Activated T-helper 17 cell treated with anti-CD3 and anti-CD28 coated beads, Interleukin-2, amount 50 U/mL, for 72 hours (primary cell): Measurements from ENCODE around the gene GCM1. TPM values are rescaled to one million over a fixed set of nuclear protein-coding genes. Genes with fewer than 3 reads are reported as not detected.

Experiments used
- ATAC-seq: fragments of 150-1000 bp; cut with Tn5 transposase; replicated peaks from 2 replicates; pipeline ENCODE4 v1.10.0; 2021; ENCODE audit warnings: mild to moderate bottlenecking, moderate library complexity
- H3K27ac Mint-ChIP-seq: one replicate; pipeline ENCODE4 v1.8.0; 2022; ENCODE audit warnings: mixed read lengths
- H3K27me3 Mint-ChIP-seq: one replicate; pipeline ENCODE4 v1.8.0; 2022; ENCODE audit warnings: mixed read lengths
- H3K36me3 Mint-ChIP-seq: one replicate; pipeline ENCODE4 v1.8.0; 2022; ENCODE audit warnings: low read depth, mild to moderate bottlenecking, mixed read lengths
- H3K4me1 Mint-ChIP-seq: one replicate; pipeline ENCODE4 v1.8.0; 2022; ENCODE audit warnings: mixed read lengths
- H3K4me3 Mint-ChIP-seq: one replicate; pipeline ENCODE4 v1.8.0; 2022; ENCODE audit warnings: mild to moderate bottlenecking, mixed read lengths
- H3K9me3 Mint-ChIP-seq: one replicate; pipeline ENCODE4 v1.8.0; 2022; ENCODE audit warnings: mixed read lengths
- total RNA-seq, 2 donors: library from RNA; stranded (reverse); gene quantifications; one replicate each; pipeline ENCODE4 v1.2.3, GENCODE V29; 2022

GCM1 gene
- total RNA-seq, 2 donors from 2014 or later: 0.11 to 0.13 TPM

GRCh38 chr6:53134601-53135235 is 13.9 kb downstream of the GCM1 start:
- Mint-ChIP-seq H3K4me1 (no peaks in the 10 kb centered on the region), H3K27me3 (peaks cover 7% of the 10 kb centered on the region), H3K9me3 (no peaks in the 10 kb centered on the region), H3K27ac (no peak overlapping the region), H3K4me3 (no peak overlapping the region), H3K36me3 (no peaks in the 10 kb centered on the region)
- no peak for ATAC-seq

GRCh38 chr6:53133961-53134360 is 14.7 kb downstream of the GCM1 start:
- peaks cover 7% of the 10 kb centered on the region for H3K27me3 Mint-ChIP-seq

GRCh38 chr6:53130569-53131290 is 17.9 kb downstream of the GCM1 start:
- Mint-ChIP-seq H3K9me3 (no peaks in the 10 kb centered on the region), H3K36me3 (no peaks in the 10 kb centered on the region), H3K27ac (no peak overlapping the region), H3K4me1 (no peaks in the 10 kb centered on the region), H3K4me3 (no peak overlapping the region), H3K27me3 (peaks cover 15% of the 10 kb centered on the region)
- no peak for ATAC-seq

More at GRCh38 chr6:53133961-53134360, 14.7 kb downstream of the GCM1 start:
- Mint-ChIP-seq H3K4me1 (no peaks in the 10 kb centered on the region), H3K36me3 (no peaks in the 10 kb centered on the region), H3K9me3 (no peaks in the 10 kb centered on the region), H3K27ac (no peak overlapping the region), H3K4me3 (no peak overlapping the region)
- no peak for ATAC-seq

GRCh38 chr6:53128842-53129241 is 19.8 kb downstream of the GCM1 start:
- Mint-ChIP-seq H3K27me3 (peaks cover 15% of the 10 kb centered on the region), H3K36me3 (no peaks in the 10 kb centered on the region), H3K4me1 (no peaks in the 10 kb centered on the region), H3K9me3 (no peaks in the 10 kb centered on the region), H3K4me3 (no peak overlapping the region), H3K27ac (no peak overlapping the region)
- no peak for ATAC-seq

- Mint-ChIP-seq H3K27me3 (peaks cover 23% of the 10 kb centered on the region), H3K9me3 (no peaks in the 10 kb centered on the region), H3K4me1 (no peaks in the 10 kb centered on the region), H3K4me3 (no peak overlapping the region), H3K36me3 (no peaks in the 10 kb centered on the region), H3K27ac (no peak overlapping the region)
- no peak for ATAC-seq
Observed at GRCh38 chr6:53125276-53125675, 23.4 kb downstream of the GCM1 start.

GRCh38 chr6:53124131-53124800 is 24.4 kb downstream of the GCM1 start:
- H3K4me1 Mint-ChIP-seq: no peaks in the 10 kb centered on the region
- H3K4me3 Mint-ChIP-seq: no peak overlapping the region

GRCh38 chr6:53119772-53120409 is 28.8 kb downstream of the GCM1 start:
- Mint-ChIP-seq H3K27me3 (peaks cover 10% of the 10 kb centered on the region), H3K27ac (no peak overlapping the region), H3K36me3 (no peaks in the 10 kb centered on the region), H3K9me3 (peaks cover 5% of the 10 kb centered on the region), H3K4me1 (no peaks in the 10 kb centered on the region), H3K4me3 (no peak overlapping the region)
- no peak for ATAC-seq

More at GRCh38 chr6:53124131-53124800, 24.4 kb downstream of the GCM1 start:
- H3K36me3 Mint-ChIP-seq: no peaks in the 10 kb centered on the region
- H3K27ac Mint-ChIP-seq: no peak overlapping the region
- H3K27me3 Mint-ChIP-seq: peaks cover 25% of the 10 kb centered on the region
- no peaks in the 10 kb centered on the region for H3K9me3 Mint-ChIP-seq
- ATAC-seq: no peak

GRCh38 chr6:53119349-53119748 is 29.3 kb downstream of the GCM1 start:
- Mint-ChIP-seq H3K36me3 (no peaks in the 10 kb centered on the region), H3K9me3 (peaks cover 5% of the 10 kb centered on the region), H3K27me3 (peaks cover 10% of the 10 kb centered on the region), H3K4me1 (no peaks in the 10 kb centered on the region), H3K27ac (no peak overlapping the region), H3K4me3 (no peak overlapping the region)
- ATAC-seq: no peak

- Mint-ChIP-seq H3K36me3 (no peaks in the 10 kb centered on the region), H3K4me1 (no peaks in the 10 kb centered on the region), H3K9me3 (peaks cover 5% of the 10 kb centered on the region), H3K27ac (no peak overlapping the region), H3K4me3 (no peak overlapping the region), H3K27me3 (peaks cover 6% of the 10 kb centered on the region)
- no peak for ATAC-seq
Observed at GRCh38 chr6:53115741-53116140, 32.9 kb downstream of the GCM1 start.

- no peaks in the 10 kb centered on the region for H3K36me3 Mint-ChIP-seq
Observed at GRCh38 chr6:53115113-53115512, 33.5 kb downstream of the GCM1 start.

GRCh38 chr6:53113742-53114141 is 34.9 kb downstream of the GCM1 start:
- ATAC-seq: no peak
- Mint-ChIP-seq H3K36me3 (no peaks in the 10 kb centered on the region), H3K4me1 (no peaks in the 10 kb centered on the region), H3K4me3 (no peak overlapping the region), H3K27ac (no peak overlapping the region), H3K27me3 (no peaks in the 10 kb centered on the region), H3K9me3 (peaks cover 5% of the 10 kb centered on the region)

More at GRCh38 chr6:53115113-53115512, 33.5 kb downstream of the GCM1 start:
- H3K9me3 Mint-ChIP-seq: peaks cover 5% of the 10 kb centered on the region
- H3K27me3 Mint-ChIP-seq: peaks cover 3% of the 10 kb centered on the region
- no peak overlapping the region for H3K27ac Mint-ChIP-seq
- no peaks in the 10 kb centered on the region for H3K4me1 Mint-ChIP-seq
- no peak overlapping the region for H3K4me3 Mint-ChIP-seq
- ATAC-seq: no peak

GRCh38 chr6:53112871-53113270 is 35.8 kb downstream of the GCM1 start:
- H3K9me3 Mint-ChIP-seq: peaks cover 5% of the 10 kb centered on the region
- no peaks in the 10 kb centered on the region for H3K36me3 Mint-ChIP-seq
- H3K4me3 Mint-ChIP-seq: no peak overlapping the region
- H3K27me3 Mint-ChIP-seq: no peaks in the 10 kb centered on the region
- H3K4me1 Mint-ChIP-seq: no peaks in the 10 kb centered on the region
- H3K27ac Mint-ChIP-seq: no peak overlapping the region
- no peak for ATAC-seq

- Mint-ChIP-seq H3K27me3 (no peaks in the 10 kb centered on the region), H3K27ac (no peak overlapping the region)
Observed at GRCh38 chr6:53112404-53112803, 36.2 kb downstream of the GCM1 start.

GRCh38 chr6:53111865-53112264 is 36.8 kb downstream of the GCM1 start:
- H3K9me3 Mint-ChIP-seq: peaks cover 5% of the 10 kb centered on the region
- no peak for ATAC-seq
- H3K4me1 Mint-ChIP-seq: no peaks in the 10 kb centered on the region
- no peak overlapping the region for H3K4me3 Mint-ChIP-seq
- H3K36me3 Mint-ChIP-seq: no peaks in the 10 kb centered on the region
- no peak overlapping the region for H3K27ac Mint-ChIP-seq
- H3K27me3 Mint-ChIP-seq: no peaks in the 10 kb centered on the region

More at GRCh38 chr6:53112404-53112803, 36.2 kb downstream of the GCM1 start:
- Mint-ChIP-seq H3K4me1 (no peaks in the 10 kb centered on the region), H3K4me3 (no peak overlapping the region), H3K36me3 (no peaks in the 10 kb centered on the region), H3K9me3 (peaks cover 5% of the 10 kb centered on the region)
- ATAC-seq: peak; percentile 44
